OCI-LY3 (cell line): Measurements from ENCODE around the gene FLNB.

Source experiments
- CTCF ChIP-seq: fragments of 200-600, 300-600 bp; sonication (generic); IDR thresholded peaks from 2 replicates; pipeline ENCODE4 v1.5.1; 2014; ENCODE audit warnings: antibody characterized with exemption, low read length, low read depth
- EZH2phosphoT487 ChIP-seq: fragments of 200-600 bp; shearing (Covaris generic); IDR thresholded peaks from 2 replicates; pipeline ENCODE4 v1.6.1; 2018; ENCODE audit warnings: antibody characterized with exemption, mixed run types, low read depth

DNA sequence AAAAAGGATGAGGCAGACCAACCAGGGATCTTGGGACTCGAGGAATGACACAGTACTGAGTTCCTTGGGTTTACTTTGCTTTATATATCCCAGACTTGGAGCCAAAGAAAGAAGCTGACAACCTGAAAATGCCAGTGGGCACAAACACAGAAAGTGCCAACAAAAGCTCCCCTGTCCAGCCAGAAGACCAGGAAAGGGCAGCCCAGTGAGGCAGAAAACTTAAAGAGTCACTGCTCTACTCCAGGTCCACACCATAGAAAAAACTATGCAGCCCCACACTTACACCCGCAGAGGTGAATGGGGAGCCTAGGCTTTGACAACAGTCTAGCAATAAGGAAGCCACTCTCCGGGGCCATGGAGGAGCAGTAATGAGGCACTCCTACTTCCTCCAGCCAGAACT lies 80.3 kb downstream of the FLNB start:
- TF ChIP-seq CTCF (no peak), EZH2phosphoT487 (no peak)
